K562 (cell line): ENCODE results near the gene EPB42. TPM values are rescaled to one million over a fixed set of nuclear protein-coding genes. Genes with fewer than 3 reads are reported as not detected.
A peak's percentile ranks its signal among the peaks of the same experiment; 100 is the strongest.

Source experiments
- ATAC-seq: fragments of 200-7000 bp; cut with Tn5 transposase; 3 replicates; pipeline ENCODE4 v1.9.1; 2020; ENCODE audit warnings: moderate library complexity
- BruUV-seq: library from RNA; stranded (reverse); fragments of 400-500 nt; replicated peaks from 2 replicates; lab custom pipeline; 2021; lab: Mats Ljungman, UMichigan
- CTCF ChIA-PET: fragments of 300-600 bp; formaldehyde crosslinking; extraction: SDS; loops from one replicate; lab custom pipeline; 2021; ENCODE audit warnings: low intra/inter-chr PET ratio; lab: Yijun Ruan, JAX
- POLR2A ChIA-PET: fragments of 300-600, 350-650 bp; sonication (Branson Sonifier 250); formaldehyde crosslinking; extraction: SDS; loops from one replicate; lab custom pipeline; 2021; ENCODE audit warnings: antibody characterized with exemption, inconsistent platforms; lab: Yijun Ruan, JAX
- DNase-seq, 4 experiments: peaks; one replicate each; pipeline versions ENCODE4 v3.0.0 to v3.0.0-alpha.2; 2011 to 2018; ENCODE audit warnings: low spot score in 3 of 4, mixed read lengths in 3 of 4; ENCODE audit errors: extremely low read depth in 1 of 4
- FAIRE-seq: peaks from 2 replicates; lab custom pipeline; 2011; peaks lifted over from hg19 to GRCh38; lab: Jason Lieb, UNC
- H2AFZ ChIP-seq: 2 replicates; pipeline ENCODE4 v1.6.0; 2011; ENCODE audit warnings: low read depth, low read length, control low read depth, inconsistent platforms
- H3K27ac ChIP-seq: fragments of 200-600 bp; 3 replicates; pipeline ENCODE4 v1.8.0; 2011; ENCODE audit warnings: low read depth, mild to moderate bottlenecking, control low read depth, inconsistent platforms, low read length, moderate library complexity, mixed read lengths; ENCODE audit errors: extremely low read depth
- H3K27me3 ChIP-seq, 2 experiments: fragments of 300-600 bp in 1 of 2; 2 replicates in 1 of 2; 3 replicates in 1 of 2; pipeline versions ENCODE4 v1.6.0 to v1.8.0; 2011; ENCODE audit warnings: inconsistent platforms in 2 of 2, low read length in 2 of 2, mild to moderate bottlenecking in 1 of 2, mixed read lengths in 1 of 2, moderate library complexity in 1 of 2; ENCODE audit not compliant: control insufficient read depth in 2 of 2, insufficient read depth in 2 of 2
- H3K36me3 ChIP-seq: fragments of 300-600 bp; 3 replicates; pipeline ENCODE4 v1.8.0; 2011; ENCODE audit warnings: mild to moderate bottlenecking, low read length, inconsistent platforms; ENCODE audit not compliant: control insufficient read depth, insufficient read depth
- H3K4me1 ChIP-seq, 2 experiments: fragments of 200-600 bp in 1 of 2; replicated peaks in 1 of 2; 2 replicates in 1 of 2; 3 replicates in 1 of 2; pipeline versions ENCODE4 v1.5.1 to v1.8.0; 2011; ENCODE audit warnings: inconsistent platforms in 2 of 2, low read length in 2 of 2, mild to moderate bottlenecking in 1 of 2, mixed read lengths in 1 of 2, moderate library complexity in 1 of 2; ENCODE audit not compliant: control insufficient read depth in 2 of 2, insufficient read depth in 2 of 2
- H3K4me2 ChIP-seq: 2 replicates; pipeline ENCODE4 v1.6.1; 2011; ENCODE audit warnings: low read length, control low read depth, inconsistent platforms, mixed read lengths; ENCODE audit not compliant: insufficient read depth
- H3K4me3 ChIP-seq: fragments of 200-600 bp; sonication (generic), shearing (Covaris generic); 2 replicates; pipeline ENCODE4 v1.5.1; 2016; ENCODE audit warnings: control low read depth, inconsistent platforms
- H3K79me2 ChIP-seq: fragments of 200-600 bp; 3 replicates; pipeline ENCODE4 v1.8.0; 2011; ENCODE audit warnings: low read length, inconsistent platforms; ENCODE audit not compliant: control insufficient read depth, insufficient read depth
- H3K9ac ChIP-seq, 2 experiments: 2 replicates each; pipeline versions ENCODE4 v1.6.0 to v1.6.1; 2011; ENCODE audit warnings: low read depth in 2 of 2, low read length in 2 of 2, control low read depth in 1 of 2, inconsistent platforms in 1 of 2, mild to moderate bottlenecking in 1 of 2, mixed read lengths in 1 of 2; ENCODE audit not compliant: insufficient read depth in 1 of 2
- H3K9me1 ChIP-seq: one replicate; pipeline ENCODE4 v1.6.0; 2011; ENCODE audit warnings: inconsistent platforms, mild to moderate bottlenecking, low read length, moderate library complexity; ENCODE audit not compliant: control insufficient read depth, insufficient read depth
- H3K9me3 ChIP-seq: replicated peaks from 2 replicates; pipeline ENCODE4 v1.5.1; 2011; ENCODE audit warnings: low read depth, low read length, inconsistent platforms; ENCODE audit not compliant: control insufficient read depth, insufficient read depth
- H4K20me1 ChIP-seq: replicated peaks from 2 replicates; pipeline ENCODE4 v1.6.1; 2011; ENCODE audit warnings: low read length, inconsistent platforms, mixed read lengths; ENCODE audit not compliant: control insufficient read depth, insufficient read depth
- FOXO4 ChIP-seq: fragments of 450-650 bp; formaldehyde crosslinking; IDR thresholded peaks from 2 replicates; pipeline ENCODE4 v1.4.0; 2020; ENCODE audit warnings: mild to moderate bottlenecking, moderate library complexity
- KAT2B ChIP-seq: IDR thresholded peaks from one replicate; pipeline ENCODE4 v1.6.1; 2012; ENCODE audit warnings: low read depth, mild to moderate bottlenecking, control low read depth, inconsistent platforms, low read length, moderate library complexity
- PRMT5 ChIP-seq: sonication (generic); formaldehyde crosslinking; IDR thresholded peaks from 2 replicates; pipeline ENCODE4 v1.5.0; 2020; ENCODE audit warnings: missing genetic modification reagents
- RAD21 ChIP-seq, 2 experiments: fragments of 250-450 bp in 1 of 2; fragments of 450-650 bp in 1 of 2; sonication (Bioruptor Pico) in 1 of 2; formaldehyde crosslinking in 1 of 2; IDR thresholded peaks in 1 of 2; conservative IDR thresholded peaks in 1 of 2; 2 replicates each; pipeline versions ENCODE4 v1.4.0 to v1.8.0; 2020 to 2022; ENCODE audit warnings: mild to moderate bottlenecking in 2 of 2, moderate library complexity in 1 of 2
- SAP30 ChIP-seq: fragments of 200-600 bp; sonication (generic); IDR thresholded peaks from 2 replicates; pipeline ENCODE4 v1.6.1; 2012; ENCODE audit warnings: borderline replicate concordance, low read depth, mild to moderate bottlenecking, moderate library complexity, low read length, control low read depth, inconsistent platforms; ENCODE audit not compliant: insufficient read depth, poor library complexity, severe bottlenecking
- WGBS: fragments of 100-300 bp; shearing (Covaris generic); methylation state at CpG from one replicate; pipeline ENCODE4 v1.1.6; 2016; ENCODE audit warnings: low coverage, mixed read lengths; ENCODE audit not compliant: insufficient coverage; ENCODE audit errors: missing lambda C conversion rate; 5-methylcytosine and 5-hydroxymethylcytosine counted together
- in situ Hi-C: fragments of 300-500 bp; cut with MboI; formaldehyde crosslinking; loops from 4 replicates; pipeline ENCODE4 v1.15.0; 2018; ENCODE audit warnings: inconsistent platforms, mixed read lengths
- intact Hi-C: fragments of 100-400 bp; cut with micrococcal nuclease; formaldehyde crosslinking; loops from 2 replicates; pipeline ENCODE4 v1.14.2; 2022
- polyA plus RNA-seq, 8 experiments: library from polyadenylated mRNA; depleted of rRNA in 4 of 8; stranded (reverse) in 5 of 8; unstranded in 3 of 8; fragments of >200 nt; fragmentation: Nextera tagmentation in 2 of 8; fragmentation: Illumina TruSeq in 1 of 8; extraction: Ambion mirVana in 2 of 8; extraction: Trizol in 1 of 8; gene quantifications; 2 replicates each; pipeline versions ENCODE4 v1.2.1 to v1.2.3, GENCODE V29; 2011 to 2014; ENCODE audit warnings: inconsistent platforms in 1 of 8, missing spikeins in 1 of 8
- total RNA-seq, 7 experiments: library from RNA; depleted of rRNA in 6 of 7; stranded (reverse); fragments of >200 nt in 6 of 7; fragmentation: Illumina TruSeq in 2 of 7; extraction: Trizol in 2 of 7; gene quantifications; 2 replicates each; pipeline versions ENCODE4 v1.2.1 to v1.2.3, GENCODE V29; 2011 to 2021; ENCODE audit warnings: low replicate concordance in 1 of 7
- TF ChIP-seq, protein P1 (sequence below), 2 experiments: fragments of 450-650 bp; formaldehyde crosslinking in 1 of 2; IDR thresholded peaks; 2 replicates each; pipeline versions ENCODE4 v1.4.0 to v1.6.1; 2014 to 2020; ENCODE audit warnings: mild to moderate bottlenecking in 2 of 2, borderline replicate concordance in 1 of 2, low read depth in 1 of 2

EPB42 gene
- total and polyA plus RNA-seq, 9 of the 15 experiments (the other 6 are each of a cell fraction or from before 2014, with no cell fraction given): 0.38 to 2.3 (median 1.4) TPM

DNA sequence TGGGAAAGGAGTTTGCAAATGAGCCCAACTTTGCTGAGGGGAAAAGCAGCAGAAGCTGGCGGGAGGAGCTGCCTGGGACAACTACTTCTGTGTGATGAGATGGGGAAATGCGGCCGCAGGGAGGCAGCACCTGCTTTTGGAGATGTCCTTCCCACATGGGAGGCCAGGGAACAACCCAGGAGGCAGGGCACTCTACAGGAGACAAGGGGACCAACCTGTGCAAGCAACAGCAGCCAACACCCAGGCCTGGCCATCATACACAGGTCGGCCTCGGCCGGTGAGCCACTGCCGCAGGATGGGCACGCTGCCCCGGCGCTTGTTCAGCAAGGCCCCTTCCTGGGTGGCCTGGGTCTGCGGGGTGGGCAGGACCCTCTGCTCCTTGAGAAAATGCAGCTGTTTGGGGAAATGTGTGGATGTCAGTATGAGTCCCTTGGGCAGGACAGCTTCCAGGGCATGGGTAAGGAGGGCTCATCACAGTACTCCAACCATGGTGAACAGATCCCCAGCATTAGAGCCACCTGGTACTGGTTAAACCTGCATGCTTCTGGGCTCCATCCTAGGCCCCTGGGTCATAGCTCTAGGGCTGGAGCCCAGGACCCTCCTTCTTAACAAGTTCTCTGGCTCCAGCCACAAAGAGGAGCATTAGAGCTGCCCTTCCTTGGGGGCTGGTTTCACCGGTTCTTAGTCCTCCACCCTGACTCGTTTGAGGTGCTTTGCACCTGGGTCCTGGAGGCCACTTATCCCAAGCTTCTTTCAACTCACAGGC is 11.6 kb downstream of the EPB42 start:
- no TSS peak for BruUV-seq
- DNase-seq (peak; percentile 61 to 78 (median 71)), FAIRE-seq (peak; percentile 69), ATAC-seq (peak; percentile 91)
- POLR2A ChIA-PET: interaction anchor here (0.6 to 1.1 kb wide), 5 partner anchors 7 to 513 kb away, joined by 3 to 4 read pairs (median 3); no protein-coding TSS in a partner anchor
- Histone ChIP-seq H3K27ac (no peak overlapping the region), H3K9me3 (no peaks in the 10 kb centered on the region), H3K4me3 (no peak overlapping the region), H3K4me1 (peaks cover 0 to 13% of the 10 kb centered on the region in 2 experiments; a peak in 3 of 5 replicates), H2AFZ (0 out of 2 replicates have a peak overlapping the region, but pooled peaks have one; percentile 1), H3K36me3 (no peaks in the 10 kb centered on the region), H3K4me2 (no peak overlapping the region), H3K9me1 (no peaks in the 10 kb centered on the region), H3K27me3 (peaks cover 0 to 8% of the 10 kb centered on the region in 2 experiments; a peak in 1 of 5 replicates), H3K79me2 (no peaks in the 10 kb centered on the region), H4K20me1 (no peaks in the 10 kb centered on the region), H3K9ac (no peak overlapping the region)
- CTCF ChIA-PET: interaction anchor here (0.6 to 1.7 kb wide), 2 partner anchors 76 to 77 kb away, joined by 3 to 12 read pairs; no protein-coding TSS in a partner anchor
- in situ Hi-C loops (loop anchor here (5.0 kb wide), 1 partner anchor 68 kb away; no protein-coding TSS in a partner anchor), intact Hi-C loops (loop anchor here (1.0 to 2.0 kb wide), 3 partner anchors 16 to 76 kb away; no protein-coding TSS in a partner anchor)
- 60% methylated on average over 13 of the region's 13 CpGs for WGBS
- TF ChIP-seq SAP30 (no peak), PRMT5 (CRISPR knock-in tag) (no peak), FOXO4 (CRISPR knock-in tag) (no peak), RAD21 (CRISPR knock-in tag; conservative IDR thresholded peaks at IDR 0.05 in 1 of 2, IDR thresholded peaks at IDR 0.05 in 1 of 2) (peak; percentile 63 to 83), KAT2B (no peak)
- TF ChIP-seq, protein P1, sequence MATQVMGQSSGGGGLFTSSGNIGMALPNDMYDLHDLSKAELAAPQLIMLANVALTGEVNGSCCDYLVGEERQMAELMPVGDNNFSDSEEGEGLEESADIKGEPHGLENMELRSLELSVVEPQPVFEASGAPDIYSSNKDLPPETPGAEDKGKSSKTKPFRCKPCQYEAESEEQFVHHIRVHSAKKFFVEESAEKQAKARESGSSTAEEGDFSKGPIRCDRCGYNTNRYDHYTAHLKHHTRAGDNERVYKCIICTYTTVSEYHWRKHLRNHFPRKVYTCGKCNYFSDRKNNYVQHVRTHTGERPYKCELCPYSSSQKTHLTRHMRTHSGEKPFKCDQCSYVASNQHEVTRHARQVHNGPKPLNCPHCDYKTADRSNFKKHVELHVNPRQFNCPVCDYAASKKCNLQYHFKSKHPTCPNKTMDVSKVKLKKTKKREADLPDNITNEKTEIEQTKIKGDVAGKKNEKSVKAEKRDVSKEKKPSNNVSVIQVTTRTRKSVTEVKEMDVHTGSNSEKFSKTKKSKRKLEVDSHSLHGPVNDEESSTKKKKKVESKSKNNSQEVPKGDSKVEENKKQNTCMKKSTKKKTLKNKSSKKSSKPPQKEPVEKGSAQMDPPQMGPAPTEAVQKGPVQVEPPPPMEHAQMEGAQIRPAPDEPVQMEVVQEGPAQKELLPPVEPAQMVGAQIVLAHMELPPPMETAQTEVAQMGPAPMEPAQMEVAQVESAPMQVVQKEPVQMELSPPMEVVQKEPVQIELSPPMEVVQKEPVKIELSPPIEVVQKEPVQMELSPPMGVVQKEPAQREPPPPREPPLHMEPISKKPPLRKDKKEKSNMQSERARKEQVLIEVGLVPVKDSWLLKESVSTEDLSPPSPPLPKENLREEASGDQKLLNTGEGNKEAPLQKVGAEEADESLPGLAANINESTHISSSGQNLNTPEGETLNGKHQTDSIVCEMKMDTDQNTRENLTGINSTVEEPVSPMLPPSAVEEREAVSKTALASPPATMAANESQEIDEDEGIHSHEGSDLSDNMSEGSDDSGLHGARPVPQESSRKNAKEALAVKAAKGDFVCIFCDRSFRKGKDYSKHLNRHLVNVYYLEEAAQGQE (IDR thresholded peaks at IDR 0.05; ENCODE audit: borderline replicate concordance): peak; percentile 80
- TF ChIP-seq, protein P1 (CRISPR knock-in tag; IDR thresholded peaks at IDR 0.05; ENCODE audit: low read depth): no peak
